HG02870 (cell line): ENCODE data around the gene CCDC148.
A peak's percentile ranks its signal among the peaks of the same experiment; 100 is the strongest.
"Not testable (repeated sequence)": the region's sequence is repeated elsewhere in the genome, so short reads cannot be mapped to it uniquely, and the experiment has no call there.

Experiments
- ATAC-seq: cut with Tn5 transposase; IDR thresholded peaks from one replicate; pipeline ENCODE4 v1.9.1; 2021; ENCODE audit warnings: mild to moderate bottlenecking, moderate library complexity; ENCODE audit not compliant: unreplicated experiment

CCDC148 gene

DNA sequence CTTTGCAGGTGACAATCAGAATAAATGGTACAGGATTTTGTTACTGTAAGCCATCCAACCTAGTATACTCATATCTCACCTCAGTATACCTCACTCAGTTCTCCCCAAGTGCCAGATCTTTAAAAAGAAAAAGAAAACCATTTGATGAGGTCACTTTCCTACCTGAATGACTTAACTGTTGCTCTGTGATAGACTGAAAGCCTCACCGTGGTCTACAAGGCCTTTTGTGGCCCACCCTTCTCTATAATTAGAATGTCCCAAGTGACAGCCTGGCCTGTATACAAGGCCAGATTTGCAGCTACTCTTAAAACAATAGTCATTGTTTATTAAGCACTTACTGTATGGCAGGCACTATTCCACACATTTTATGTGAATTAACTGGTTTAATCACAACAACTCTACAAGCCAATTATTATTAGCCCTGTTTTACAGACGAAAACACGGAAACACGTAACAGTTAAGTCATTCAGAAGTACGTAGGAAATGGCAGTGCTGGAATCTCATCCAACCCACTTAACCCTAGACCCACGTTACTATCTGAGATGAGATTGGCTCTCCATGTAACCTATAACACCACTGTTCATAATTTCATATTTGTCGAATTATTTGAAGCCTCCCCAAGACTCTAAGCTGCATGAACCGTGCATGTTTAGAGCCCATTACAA, 28.5 kb upstream of the CCDC148 start:
- peak; percentile 69 for ATAC-seq

DNA sequence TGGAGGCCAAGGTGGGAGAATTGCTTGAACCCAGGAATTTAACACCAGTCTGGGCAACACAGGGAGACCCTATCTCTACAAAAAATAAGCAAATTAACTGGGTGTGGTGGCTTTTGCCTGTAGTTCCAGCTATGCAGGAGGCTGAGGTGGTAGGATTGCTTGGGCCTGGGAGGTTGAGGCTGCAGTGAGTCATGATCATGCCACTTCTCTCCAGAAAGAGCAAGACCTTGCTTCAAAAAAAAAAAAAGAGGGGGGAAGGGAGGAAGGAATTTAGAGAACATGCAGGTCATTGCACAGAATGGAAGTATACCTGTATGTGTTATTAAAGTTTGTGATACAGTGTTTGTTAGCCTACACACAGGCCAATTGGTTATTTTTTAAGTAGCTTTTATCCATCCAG, 26.0 kb upstream of the CCDC148 start:
- ATAC-seq = no peak

DNA sequence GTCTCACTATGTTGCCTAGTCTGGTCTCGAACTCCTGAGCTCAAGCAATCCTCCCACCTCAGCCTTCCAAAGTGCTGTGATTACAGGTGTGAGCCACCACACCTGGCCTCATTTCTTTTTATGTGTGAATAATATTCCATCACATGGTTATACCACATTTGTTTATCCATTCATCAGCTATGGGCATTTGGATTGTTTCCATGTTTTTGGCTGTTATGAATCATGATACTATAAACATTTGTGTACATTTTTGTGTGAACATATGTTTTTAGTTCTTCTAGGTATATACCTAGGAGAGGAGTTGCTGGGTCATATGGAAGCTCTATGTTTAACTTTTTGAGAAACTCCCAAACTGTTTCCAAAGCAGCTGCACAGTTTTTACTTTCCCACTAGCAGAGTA, 24.6 kb upstream of the CCDC148 start:
- no peak for ATAC-seq

DNA sequence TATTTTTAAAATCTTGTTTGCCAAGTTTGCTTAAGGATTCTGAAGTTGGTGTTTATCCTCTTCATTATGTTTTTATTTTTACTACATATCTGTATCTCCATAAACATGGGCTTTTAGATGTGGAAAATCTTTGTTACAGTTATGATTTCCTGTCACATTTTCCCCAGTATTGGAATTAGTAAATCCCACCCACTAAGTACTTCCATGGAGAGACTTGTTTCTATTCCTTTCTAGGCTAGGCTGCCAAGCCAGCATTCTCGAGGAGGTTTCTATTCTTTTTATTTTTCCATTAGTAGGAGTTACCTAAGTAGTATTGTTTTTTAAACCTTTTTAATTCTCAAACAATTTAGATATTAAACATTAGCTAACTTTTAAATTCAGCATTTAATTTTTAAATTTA, 22.3 kb upstream of the CCDC148 start:
- no peak for ATAC-seq

DNA sequence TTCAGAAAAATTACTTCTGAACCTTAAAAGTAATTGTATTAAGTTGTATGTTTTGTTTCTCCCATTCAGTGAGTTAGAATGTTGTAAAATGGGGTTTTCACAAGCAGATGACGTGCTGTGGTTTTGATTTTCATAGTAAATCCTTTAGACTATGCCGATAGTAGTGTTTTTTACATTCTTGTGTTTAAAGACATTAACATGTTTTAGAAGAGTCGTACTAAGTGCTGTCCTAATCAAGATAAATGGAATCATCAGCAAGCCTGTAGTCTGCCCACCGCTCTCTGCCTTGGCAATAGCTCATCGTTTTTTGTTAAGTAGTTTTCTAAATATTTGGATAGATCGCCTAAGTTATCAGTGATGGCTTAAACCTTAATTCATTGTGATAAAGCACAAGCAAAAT, 21.7 kb upstream of the CCDC148 start:
- ATAC-seq = no peak

DNA sequence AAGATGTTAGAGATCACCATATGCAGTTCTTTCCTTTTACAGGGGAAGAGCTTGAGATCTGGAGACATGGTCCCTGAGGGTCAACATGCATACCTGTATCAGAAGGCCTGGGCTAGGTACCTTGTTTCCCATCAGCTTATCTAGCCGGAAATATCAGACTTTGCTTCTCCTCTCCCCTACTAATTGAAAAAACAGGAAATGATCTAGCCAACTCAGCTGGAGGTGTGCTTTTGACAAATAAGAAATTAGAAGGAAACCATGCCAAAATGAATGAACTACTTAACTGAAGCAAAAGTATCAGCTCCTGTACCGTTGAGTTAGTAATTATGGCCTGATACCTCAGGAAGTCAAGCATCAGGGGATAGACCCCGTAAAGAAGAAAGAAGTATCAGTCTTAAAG, 20.6 kb upstream of the CCDC148 start:
- ATAC-seq = no peak

DNA sequence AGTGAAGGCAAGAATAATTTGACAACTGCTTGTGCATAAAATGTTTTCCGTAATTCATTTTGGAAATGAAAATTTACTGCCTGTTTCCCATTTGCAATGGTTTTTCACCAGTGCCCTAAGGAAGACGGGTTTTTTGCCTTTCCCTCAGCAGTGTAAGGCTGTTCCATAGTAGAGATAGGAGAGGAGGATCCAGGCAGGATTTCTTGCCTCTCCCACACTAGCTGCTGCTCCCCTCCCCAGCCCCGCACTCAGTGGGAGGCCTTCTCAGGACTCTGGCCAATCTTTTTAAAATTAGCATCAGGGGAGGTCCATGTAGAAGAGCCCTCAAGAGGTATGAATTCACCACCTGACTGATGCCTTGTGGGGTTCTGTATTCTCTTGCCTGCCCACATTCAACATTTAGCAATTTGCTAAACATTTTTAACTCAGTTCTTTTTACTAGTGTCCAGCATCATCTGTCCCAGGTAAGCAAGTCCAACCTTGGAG, 18.0 kb upstream of the CCDC148 start:
- not testable (repeated sequence) for ATAC-seq

DNA sequence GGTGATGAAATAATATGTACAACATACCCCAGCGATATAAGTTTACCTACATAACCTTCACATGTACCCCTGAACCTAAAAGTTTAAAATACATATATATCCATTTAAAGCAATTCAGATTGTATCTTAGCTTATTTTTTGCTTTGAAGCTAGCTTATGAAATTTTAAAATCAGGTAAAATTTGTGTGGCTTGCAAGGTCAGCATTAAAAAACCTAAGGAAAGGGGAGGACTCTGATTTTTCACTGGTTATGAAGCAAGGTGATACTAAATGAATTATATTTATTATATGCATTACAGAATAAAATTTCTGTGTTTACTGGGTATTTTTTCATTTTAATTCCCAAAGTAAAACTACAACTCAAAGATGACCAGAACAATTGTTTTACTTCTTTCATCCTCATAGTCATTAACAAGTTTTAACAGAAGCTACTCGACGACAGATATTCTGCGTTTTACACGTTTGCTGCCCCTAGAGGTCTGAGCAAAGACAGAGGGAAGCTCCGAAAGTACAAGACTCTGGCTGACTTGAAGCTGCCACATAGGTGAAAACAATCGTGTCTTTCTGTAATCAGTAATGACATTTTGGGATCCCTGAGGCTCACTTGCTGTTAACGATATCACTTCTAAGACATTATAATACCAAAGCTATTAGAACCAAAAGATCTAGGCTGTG, 17.3 kb upstream of the CCDC148 start:
- ATAC-seq = no peak

DNA sequence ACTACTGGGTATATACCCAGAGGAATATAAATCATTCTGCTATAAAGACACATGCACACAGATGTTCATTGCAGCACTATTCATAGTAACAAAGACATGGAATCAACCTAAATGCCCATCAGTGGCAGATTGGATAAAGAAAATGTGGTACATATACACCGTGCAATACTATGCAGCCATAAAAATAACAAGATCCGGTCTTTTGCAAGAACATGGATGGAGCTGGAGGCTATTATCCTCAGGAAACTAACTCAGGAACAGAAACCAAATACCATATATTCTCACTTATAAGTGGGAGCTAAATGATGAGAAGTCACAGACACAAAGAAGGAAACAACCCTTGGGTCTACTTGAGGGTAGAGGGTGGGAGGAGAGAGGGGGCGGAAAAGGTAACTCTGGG, 16.7 kb upstream of the CCDC148 start:
- ATAC-seq = not testable (repeated sequence)

DNA sequence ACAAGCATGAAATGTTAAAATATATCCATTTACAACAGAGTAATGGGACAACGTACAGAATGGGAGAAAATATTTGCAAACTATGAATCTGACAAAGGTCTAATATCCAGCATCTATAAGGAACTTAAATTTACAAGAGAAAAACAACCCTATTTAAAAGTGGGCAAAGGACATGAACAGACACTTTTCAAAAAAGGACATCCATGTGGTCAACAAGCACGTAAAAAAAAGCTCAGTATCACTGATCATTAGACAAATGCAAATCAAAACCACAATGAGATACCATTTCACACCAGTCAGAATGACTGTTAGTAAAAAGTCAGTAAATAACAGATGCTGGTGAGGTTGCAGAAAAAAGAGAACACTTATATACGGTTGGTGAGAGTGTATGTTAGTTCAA, 16.3 kb upstream of the CCDC148 start:
- ATAC-seq = not testable (repeated sequence)

DNA sequence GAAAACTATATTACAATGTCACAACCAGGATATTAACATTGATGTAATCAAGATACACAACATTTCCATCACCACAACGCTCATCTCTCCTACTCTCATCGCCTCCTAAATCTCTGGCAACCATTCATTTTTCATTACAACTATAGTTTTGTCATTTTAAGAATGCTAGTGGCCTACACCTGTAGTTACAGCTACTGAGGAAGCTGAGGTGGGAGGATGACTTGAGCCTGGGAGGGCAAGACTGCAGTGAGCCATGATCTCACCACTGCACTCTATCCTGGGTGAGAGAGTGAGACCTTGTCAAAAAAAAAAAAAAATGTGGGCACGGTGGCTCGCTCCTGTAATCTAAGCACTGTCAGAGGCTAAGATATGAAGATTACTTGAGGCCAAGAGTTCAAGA, 10.7 kb upstream of the CCDC148 start:
- no peak for ATAC-seq

DNA sequence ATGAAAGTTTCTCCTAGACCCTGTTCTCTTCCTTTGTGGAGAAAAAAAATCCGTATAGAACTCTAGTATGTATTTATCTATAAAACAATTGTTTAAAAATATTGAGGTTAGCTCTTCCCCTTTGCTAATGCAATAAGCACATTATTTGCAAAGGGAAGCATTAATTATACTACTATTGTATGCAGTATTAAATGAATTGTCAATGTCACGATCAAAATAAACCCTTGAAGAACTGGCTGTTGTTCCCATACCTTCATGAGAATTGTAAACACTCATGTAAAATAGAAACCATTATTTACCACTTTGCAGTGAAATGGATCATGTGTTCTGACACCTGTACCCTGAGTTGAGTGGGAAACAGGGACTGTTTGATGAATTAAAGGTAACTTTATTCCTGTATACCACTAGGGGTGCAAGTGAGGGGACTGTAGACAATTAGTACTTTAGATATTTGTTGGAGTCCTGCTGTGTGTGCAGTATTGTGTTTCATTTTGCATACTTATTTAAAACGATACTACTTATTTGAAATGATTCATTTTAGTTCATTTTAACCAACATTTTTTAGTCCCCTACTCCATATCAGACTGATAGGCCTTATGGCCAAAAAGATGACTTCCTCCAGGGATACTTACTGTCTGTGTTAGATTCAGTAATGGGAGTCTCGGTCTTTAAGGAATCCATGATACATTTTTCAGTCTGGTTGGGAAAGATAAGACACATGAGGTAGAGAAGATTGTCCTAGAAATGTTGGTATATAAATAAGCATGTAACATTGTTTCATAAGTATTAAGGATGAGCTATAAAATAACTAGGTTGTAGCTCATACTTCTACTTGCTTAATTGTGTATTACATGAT, 8.1 kb upstream of the CCDC148 start:
- peak; percentile 56 for ATAC-seq

DNA sequence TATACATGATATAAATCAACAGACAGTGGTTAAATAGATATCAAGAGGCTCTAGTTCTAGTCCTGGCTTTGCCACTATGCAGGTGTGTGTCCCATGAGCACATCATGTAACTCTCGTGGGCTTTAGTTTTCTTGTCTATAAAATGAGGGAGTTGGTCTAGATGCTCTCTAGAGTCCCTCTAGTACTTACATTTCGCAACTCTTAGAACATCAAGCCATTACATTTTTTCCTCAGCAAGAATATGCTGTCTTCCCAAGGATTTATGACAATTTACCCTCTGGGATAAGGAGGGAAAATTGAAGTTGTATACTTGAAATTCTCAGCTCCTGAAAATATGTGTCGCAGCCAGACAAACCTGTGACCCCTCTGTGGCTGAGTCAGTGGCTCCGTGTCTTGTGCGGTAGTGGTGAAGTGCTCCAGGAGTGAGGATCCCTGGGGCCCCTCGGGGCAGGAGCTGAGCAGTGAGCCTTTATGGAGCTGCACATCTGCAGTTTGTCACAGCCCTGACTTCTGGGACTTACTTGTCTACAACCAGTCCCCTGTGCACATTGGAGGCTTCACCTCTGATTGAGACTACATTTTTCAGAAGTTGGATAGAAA, 7.0 kb upstream of the CCDC148 start:
- ATAC-seq = no peak

DNA sequence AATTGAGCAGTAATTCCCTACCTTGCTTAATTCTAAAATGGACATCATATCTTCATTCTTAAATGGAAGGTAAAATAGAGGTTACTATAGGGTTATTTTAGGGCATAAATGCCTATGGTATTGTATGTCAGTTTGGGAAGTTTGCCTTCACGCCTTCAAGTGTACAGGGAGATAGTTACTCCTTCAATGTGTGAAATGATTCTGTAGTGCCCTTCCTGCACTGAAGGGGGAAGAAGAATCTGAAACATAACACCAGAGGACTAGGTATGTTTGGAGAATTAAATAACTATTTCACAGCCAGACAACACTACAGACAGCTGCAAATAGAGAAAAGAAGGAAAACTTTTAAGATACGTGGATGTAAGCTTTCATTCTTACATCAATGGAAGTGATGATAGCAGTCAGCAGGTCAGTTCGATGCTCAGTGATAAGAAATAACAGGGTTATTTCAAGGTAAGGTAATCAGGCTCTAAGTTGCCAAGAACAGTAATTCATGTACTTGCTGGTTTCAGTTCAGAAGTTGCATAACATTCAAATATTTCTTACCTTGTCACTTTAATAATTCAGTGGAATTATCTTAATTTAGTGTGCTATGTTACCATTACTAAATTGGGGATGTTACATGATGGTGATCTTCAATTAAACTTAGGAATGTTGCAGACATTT, 4.2 kb upstream of the CCDC148 start:
- no peak for ATAC-seq

DNA sequence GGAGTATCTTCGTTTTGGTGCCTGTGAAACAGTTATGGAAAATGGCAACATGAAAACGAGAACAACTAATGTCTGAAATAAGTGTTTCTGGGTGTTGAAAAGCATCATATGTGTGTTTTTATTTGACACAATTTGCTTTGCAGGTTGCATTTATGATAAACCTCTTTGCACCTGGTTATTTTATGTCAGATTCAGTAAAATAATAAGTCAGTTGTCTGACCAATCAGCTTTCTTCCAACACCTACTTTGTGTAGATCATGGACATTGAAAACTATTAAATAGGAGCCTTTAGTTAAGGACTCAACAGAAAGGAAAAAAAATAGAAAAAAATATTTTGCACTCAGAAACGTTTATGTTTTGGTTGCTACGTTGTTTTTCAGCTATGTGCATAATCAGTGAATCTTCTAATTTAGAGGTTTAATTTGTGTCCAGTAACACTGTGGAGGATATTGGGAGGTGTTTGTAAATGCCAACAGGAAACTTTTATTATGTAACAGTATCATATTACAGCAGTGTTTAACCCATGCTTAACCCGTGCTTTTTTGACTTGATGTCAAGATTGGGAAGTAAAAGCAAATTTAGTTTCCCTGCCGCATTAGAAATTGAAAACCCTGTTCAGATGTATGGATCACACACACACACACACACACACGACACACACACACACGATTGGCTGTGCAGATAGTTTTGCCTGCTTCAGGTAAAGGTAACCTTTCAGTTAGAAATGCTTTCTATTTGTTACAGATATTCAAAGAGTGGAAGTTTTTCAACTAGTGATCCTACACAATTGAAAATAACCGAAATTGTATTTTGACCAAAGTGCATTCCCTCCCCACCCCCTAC, 2.8 kb upstream of the CCDC148 start:
- ATAC-seq = no peak

DNA sequence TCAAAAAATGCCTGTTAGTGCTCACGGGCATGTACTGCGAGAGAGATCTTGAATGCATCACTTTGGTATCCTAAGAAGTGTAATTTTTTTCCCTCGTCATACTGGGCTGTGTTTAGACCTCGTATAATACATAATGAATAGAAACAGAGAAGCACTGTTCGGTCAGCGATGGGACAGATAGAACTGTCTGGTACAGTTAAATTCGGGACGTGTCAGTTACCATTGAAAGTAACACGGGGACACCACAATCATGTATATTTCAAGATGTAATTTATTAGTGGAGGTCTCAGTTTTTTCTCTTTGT, 2.0 kb upstream of the CCDC148 start:
- no peak for ATAC-seq

DNA sequence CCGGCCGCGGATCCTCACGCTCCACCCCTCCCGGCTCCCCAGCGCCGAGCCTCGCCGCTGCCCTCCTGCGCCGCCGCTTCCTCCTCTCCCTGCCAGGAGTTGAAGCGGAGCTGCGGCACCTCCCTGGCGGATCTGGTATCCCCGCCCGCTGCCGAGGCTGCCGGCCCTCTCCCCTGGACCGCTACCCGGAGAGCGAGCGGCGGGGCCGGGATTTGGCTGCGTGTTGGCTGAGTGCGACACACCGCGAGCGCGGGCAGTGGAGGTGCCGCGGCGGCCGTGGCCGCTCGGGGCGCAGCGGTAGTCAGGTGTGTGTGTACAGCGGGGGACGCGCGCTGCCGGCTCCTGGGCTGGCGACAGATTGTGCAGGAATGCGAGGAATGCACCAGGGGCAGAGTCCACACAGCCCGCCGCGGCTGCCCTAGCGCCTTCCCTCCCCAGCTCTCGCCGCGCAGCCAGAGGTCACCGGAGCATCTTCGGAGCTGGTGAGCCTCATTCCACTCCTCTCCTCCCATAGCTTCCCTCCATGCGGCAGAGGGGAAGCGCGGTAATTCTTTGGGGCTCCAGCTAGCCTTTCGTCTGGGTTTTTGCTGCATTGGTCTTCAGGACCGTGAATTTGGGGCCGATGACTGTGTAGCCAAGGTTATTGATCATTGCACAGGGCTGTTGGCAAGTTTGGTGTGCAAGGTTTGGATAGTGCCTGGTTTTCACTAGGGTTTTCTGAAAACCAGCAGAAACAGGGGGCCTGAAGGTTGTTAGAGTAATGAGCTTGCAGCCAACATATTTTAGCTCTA, 1.5 kb upstream of the CCDC148 start:
- ATAC-seq = peak; percentile 43

DNA sequence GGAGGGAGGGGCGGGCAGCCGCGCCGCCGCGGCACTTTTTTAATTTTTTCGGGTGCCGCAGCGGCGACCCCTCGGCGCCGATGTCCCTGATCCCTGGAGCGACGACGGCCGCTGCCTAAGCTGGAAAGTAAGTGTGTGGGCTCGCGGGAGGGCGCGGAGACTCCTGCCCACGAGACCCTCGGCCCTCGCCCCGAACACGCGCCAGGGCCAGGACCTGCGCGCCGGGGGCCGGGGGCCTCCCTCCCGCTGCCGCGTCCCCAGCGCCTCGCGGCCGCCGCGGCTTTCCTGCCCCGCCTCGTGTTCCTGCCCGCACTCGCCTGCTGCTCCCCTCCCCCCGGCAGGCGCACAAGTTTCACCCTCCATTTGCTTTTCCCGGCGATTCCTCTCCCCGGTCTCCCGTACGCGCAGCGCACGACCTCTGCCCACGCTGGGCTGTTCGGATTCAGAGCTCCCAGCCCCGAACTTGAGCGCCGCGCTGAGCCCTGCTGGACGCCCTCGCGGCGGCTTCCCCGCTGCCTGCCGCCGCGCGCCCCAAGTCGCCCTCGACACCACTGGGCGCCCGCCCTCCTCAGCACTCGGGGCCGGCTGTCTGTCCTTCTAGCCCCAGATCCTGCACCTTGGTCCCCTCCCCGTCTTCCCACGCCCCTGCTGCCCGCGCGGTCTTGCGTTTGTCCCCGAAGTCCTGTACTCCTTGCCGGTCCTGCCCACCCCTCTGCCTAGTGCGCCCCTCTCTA, 706 bp upstream of the CCDC148 start:
- peak; percentile 28 for ATAC-seq

DNA sequence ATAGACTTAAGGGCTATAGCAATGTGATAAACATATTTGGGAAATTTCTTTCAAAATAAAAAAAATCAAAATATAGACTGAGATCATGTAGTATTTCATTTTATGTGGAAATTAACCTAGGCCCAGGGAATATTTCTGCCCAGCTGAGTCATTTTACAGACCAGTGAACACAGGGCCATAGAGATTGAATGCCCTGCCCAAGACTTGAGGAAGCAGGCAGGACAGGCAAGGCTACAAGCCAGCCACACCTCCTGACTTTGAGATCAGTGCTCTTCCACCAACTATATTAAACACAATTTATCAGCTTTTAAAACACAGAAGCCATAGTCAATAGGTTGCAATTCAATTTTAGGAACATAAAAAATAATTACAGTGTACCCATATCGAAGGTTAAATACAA, 12.9 kb downstream of the CCDC148 start:
- no peak for ATAC-seq
